Activated naive CD4-positive, alpha-beta T cell treated with anti-CD3 and anti-CD28 coated beads, Interleukin-2, amount 10 ng/mL, durations not matched to agents 5 hours and 36 hours (primary cell): ENCODE results near the gene ZNF747. TPM values are rescaled to one million over a fixed set of nuclear protein-coding genes. Genes with fewer than 3 reads are reported as not detected.

Experiments used
- microRNA-seq: library from miRNA; unstranded; fragments of <30 nt; microRNA quantifications from one replicate; pipeline ENCODE4 v1.2.0, GENCODE V29; 2022; ENCODE audit warnings: borderline microRNAs expressed, borderline replicate concordance
- total RNA-seq, 2 experiments: library from RNA; stranded (reverse); gene quantifications; one replicate each; pipeline ENCODE4 v1.2.3, GENCODE V29; 2021

The ZNF747 gene
- total RNA-seq, result 10 to 100 TPM; 11.8 to 12.3 TPM

DNA sequence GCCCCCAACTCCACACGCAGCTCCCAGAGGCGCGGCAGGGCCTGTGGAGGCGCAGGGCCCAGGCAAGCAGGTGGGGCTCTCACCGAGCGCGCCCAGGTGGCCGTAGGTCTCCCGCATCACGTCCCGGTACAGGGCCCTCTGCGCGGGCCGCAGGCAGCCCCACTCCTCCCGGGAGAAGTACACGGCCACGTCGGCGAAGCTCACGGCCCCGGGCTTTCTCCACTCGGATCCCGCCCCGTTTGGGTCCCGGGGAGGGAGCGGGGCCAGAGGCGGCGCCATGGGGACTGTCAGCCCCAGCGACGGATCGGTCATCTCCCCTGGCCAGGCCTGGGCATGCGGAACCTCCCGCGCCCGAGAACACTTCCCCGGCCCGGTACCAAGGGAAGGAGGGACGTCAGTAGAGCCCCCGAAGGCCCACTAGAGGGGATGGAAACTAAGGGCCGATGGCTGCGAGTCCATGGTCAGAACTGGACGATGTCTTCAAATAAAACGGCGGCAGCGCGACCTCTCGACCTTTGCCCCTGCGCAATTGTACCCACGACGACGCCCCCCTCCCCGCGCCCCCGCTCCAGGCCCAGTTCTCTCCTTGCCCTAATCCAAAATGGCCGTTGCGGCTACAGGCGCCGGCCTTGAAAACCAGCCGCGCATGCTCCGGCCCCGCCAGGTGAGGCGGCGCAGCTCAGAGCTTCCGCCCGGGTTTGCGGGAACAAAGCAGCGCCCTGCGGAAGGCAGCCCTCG, at the start of gene ZNF747:
ZNF747 (minus strand) TSS at position 491 of the 738 bp plus-strand sequence; CDS start at position 312, 179 bp downstream.

DNA sequence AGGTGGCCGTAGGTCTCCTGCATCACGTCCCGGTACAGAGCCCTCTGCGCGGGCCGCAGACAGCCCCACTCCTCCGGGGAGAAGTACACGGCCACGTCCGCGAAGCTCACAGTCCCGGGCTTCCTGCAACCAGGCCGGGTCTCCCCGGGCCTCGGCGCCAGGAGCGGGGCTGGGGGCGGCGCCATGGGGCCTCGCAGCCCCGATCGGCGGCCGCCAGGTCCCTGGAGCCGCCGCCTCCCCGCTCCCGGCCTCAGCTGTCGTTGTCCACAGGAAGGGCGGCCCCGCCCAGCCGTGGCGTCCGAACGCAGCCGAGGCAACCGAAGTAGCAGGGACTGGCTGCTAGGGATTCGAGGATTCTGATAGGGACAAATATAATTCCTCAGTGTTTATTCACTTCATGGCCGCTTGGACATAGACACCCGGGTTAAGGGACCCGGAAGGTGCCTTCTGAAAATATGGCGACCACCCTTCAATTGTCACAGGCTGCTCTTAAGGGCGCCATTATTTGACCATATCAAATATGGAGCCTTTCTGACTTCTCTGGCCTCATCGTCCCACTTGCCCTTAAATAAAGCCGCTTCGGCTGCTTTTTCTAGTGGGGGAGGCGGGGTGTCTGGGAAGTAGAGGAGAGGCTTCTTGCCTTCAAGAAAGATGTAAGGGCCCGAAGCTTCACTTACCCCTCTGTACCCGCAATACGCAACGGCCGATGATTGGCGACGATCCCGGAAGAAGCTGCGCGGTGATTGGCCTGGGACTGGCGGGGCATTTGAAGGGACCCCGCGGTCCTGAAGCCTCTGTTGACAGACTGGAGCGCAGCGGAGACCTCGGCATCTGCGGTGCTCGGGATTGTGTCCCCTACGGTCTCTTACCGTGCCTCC, 37.0 kb upstream of the ZNF747 start, which contains the start of gene ZNF688:
ZNF688 (minus strand) TSS at position 270 of the 878 bp plus-strand sequence; CDS start at position 185, 85 bp downstream.

DNA sequence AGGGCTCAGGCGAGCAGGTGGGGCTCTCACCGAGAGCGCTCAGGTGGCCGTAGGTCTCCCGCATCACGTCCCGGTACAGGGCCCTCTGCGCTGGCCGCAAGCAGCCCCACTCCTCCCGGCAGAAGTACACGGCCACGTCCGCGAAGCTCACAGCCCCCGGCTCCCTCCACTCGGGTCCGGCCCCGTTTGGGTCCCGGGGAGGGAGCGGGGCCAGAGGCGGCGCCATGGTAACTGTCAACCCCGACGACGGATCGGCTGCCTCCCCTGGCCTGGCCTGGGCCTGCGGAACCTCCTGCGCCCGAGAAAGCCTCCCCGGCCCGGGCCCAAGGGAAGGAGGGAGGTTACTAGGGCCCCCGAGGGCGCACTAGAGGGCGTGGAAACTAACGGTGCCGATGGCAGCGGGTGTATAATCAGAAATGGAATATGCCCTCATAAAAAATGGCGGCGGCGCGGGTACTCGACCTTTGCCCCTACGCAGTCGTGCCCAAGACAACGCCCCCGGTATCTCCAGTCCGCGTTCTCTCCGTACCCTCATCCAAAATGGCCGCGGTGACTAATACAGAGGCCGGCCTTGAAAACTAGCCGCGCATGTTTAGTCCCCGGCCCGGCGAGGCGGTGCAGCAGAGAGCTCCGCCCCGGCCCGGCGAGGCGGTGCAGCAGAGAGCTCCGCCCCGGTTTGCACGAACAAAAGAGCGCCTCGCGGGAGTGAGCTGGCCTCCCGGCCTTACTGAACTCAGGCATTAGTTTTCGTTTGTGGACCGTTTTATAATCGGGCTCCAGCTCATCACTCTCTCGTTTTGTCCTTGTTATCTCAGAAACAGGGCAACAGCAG, 23.5 kb upstream of the ZNF747 start, which contains the start of gene ZNF764:
ZNF764 (minus strand) TSS at position 418 of the 832 bp plus-strand sequence; CDS start at position 226, 192 bp downstream.

DNA sequence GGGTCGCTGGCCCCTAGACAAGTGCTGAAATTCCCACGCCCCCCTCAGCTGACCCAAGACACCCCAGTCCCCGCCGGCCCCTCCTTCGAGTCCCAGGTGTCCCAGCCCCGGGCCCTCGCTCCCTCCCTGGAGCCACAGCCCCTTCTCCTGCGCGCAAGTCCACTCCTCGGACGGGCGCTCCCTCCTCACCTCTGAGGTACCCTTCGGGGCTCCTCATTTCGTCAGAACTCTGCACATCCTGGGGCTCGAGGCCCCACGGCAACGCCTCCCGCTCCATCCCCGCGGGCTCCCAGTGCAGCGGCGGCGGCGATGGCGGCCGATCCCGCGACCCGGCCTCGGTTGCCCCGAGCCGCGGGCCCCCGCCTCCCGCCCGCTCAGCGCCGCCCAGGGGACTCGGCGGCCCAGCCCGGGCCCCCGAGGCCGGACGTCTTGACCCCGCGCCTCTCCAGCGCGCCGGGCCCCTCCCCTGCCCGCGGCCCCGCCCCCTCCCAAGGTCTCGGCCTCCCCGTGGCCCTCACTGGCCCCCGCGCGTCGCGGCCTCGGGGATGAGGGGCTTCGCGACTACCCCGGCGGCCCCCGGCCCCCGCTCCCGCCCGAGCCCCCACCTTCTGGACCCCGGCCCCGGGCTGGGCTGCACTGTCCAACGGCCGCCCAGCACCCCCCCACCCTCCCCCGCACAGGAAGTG, 8.4 kb downstream of the ZNF747 start, which contains the start of gene ZNF768:
ZNF768 (minus strand) TSS at position 430 of the 686 bp plus-strand sequence; CDS start at position 277, 153 bp downstream.

Small RNA genes lying within 50 kb of the gene (microRNA-seq; reads per million reads assigned to microRNA genes)
- 29.0 reads per million, percentile 55 among the genes with 10 or more reads in this experiment for gene MIR4518

Other genes with a start within 250 kb of the ZNF747 start
- gene CD2BP2, start 179.6 kb downstream of the ZNF747 start, total RNA-seq, result 10 to 100 TPM; 51.3 to 55.5 TPM
- gene TBC1D10B, start 164.4 kb downstream of the ZNF747 start, total RNA-seq, result 10 to 100 TPM; 55.5 to 58.2 TPM
- gene MYL11, start 160.1 kb downstream of the ZNF747 start, total RNA-seq, result under 1 TPM in 1 of 2 experiments, not detected in 1; 0.78 TPM
- gene SEPTIN1, start 152.3 kb downstream of the ZNF747 start, total RNA-seq, result 100 to 1,000 TPM; 383 to 413 TPM
- 10 to 100 TPM; 14.3 to 14.9 TPM for gene ZNF48, start 139.4 kb downstream of the ZNF747 start, total RNA-seq
- 1 to 10 TPM; 3.8 to 4.3 TPM for gene ZNF771, start 127.3 kb downstream of the ZNF747 start, total RNA-seq
- gene DCTPP1, start 104.8 kb downstream of the ZNF747 start, total RNA-seq, result 10 to 100 TPM; 39.9 to 40.3 TPM
- 10 to 100 TPM; 56.7 to 59.9 TPM for gene SEPHS2, start 89.0 kb downstream of the ZNF747 start, total RNA-seq
- gene ITGAL, start 62.1 kb downstream of the ZNF747 start, total RNA-seq, result 100 to 1,000 TPM; 550 to 559 TPM
- gene ZNF768, start 8.3 kb downstream of the ZNF747 start, total RNA-seq, result 1 to 10 TPM; 4.9 to 5.3 TPM
- gene ZNF764, start 23.5 kb upstream of the ZNF747 start, total RNA-seq, result 10 to 100 TPM; 18.1 to 18.5 TPM
- 10 to 100 TPM; 16.3 TPM for gene ZNF688, start 36.9 kb upstream of the ZNF747 start, total RNA-seq
- gene ZNF785, start 50.8 kb upstream of the ZNF747 start, total RNA-seq, result 10 to 100 TPM; 18.2 to 19.7 TPM
- 10 to 100 TPM; 10.6 to 10.8 TPM for gene ZNF689, start 75.5 kb upstream of the ZNF747 start, total RNA-seq
- gene PRR14, start 116.1 kb upstream of the ZNF747 start, total RNA-seq, result 10 to 100 TPM; 71.0 to 75.9 TPM
- 10 to 100 TPM; 95.3 to 95.6 TPM for gene FBRS, start 123.6 kb upstream of the ZNF747 start, total RNA-seq
- 10 to 100 TPM; 72.5 to 75.9 TPM for gene SRCAP, start 164.3 kb upstream of the ZNF747 start, total RNA-seq
- 10 to 100 TPM; 34.6 to 37.1 TPM for gene PHKG2, start 213.6 kb upstream of the ZNF747 start, total RNA-seq
- gene CFAP119, start 227.2 kb upstream of the ZNF747 start, total RNA-seq, result 1 to 10 TPM; 2.2 to 2.4 TPM
- gene RNF40, start 227.5 kb upstream of the ZNF747 start, total RNA-seq, result 10 to 100 TPM; 83.1 to 85.9 TPM